Neural crest cell (in vitro differentiated cells): ENCODE measurements around the gene RBM19. TPM values are rescaled to one million over a fixed set of nuclear protein-coding genes. Genes with fewer than 3 reads are reported as not detected.

Experiments used
- DNase-seq: peaks from one replicate; pipeline ENCODE4 v3.0.0; 2021; ENCODE audit warnings: low read depth, mixed read lengths, low spot score
- H3K27ac Mint-ChIP-seq: one replicate; pipeline ENCODE4 v1.8.0; 2021; ENCODE audit warnings: mild to moderate bottlenecking, mixed read lengths; ENCODE audit not compliant: unreplicated experiment
- H3K27me3 Mint-ChIP-seq: 2 replicates; pipeline ENCODE4 v1.8.0; 2021; ENCODE audit warnings: low read depth, mild to moderate bottlenecking, mixed read lengths
- H3K36me3 Mint-ChIP-seq: 2 replicates; pipeline ENCODE4 v1.8.0; 2021; ENCODE audit warnings: low read depth, mild to moderate bottlenecking, mixed read lengths
- H3K4me1 Mint-ChIP-seq: 2 replicates; pipeline ENCODE4 v1.8.0; 2021; ENCODE audit warnings: mixed read lengths
- H3K4me3 Mint-ChIP-seq: one replicate; pipeline ENCODE4 v1.8.0; 2021; ENCODE audit warnings: mild to moderate bottlenecking, mixed read lengths
- H3K9me3 Mint-ChIP-seq: 2 replicates; pipeline ENCODE4 v1.8.0; 2021; ENCODE audit warnings: mixed read lengths
- total RNA-seq: library from RNA; stranded (reverse); gene quantifications from 2 replicates; pipeline ENCODE4 v1.2.1, GENCODE V29; 2021
- TF ChIP-seq, protein P1 (sequence below): fragments of 200-600 bp; sonication (generic); conservative IDR thresholded peaks from 2 replicates; pipeline ENCODE4 v1.5.0; 2021; ENCODE audit warnings: antibody characterized with exemption, mild to moderate bottlenecking

Gene RBM19
- total RNA-seq, 1 donor from 2014 or later = 42.6 TPM

DNA sequence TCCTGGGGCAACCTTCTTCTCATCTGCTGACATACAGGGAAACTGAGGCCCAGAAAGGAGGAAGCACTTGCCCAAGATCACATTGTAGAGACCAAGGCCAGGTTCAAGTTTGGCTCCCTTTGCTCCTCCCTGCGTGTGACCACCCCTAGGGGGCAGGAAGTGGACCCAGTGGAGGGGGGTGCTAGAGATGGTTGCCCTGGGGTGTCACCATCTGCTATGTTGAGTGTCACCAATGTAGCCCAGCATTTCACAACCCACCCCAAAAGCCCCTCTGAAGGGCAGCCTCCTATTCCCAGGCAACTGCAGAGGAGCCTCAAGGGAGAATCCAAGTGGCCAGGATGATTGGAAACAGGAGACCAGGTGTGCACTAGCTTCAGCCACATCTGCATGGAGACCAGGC lies 12.0 kb upstream of the RBM19 start:
- Mint-ChIP-seq H3K9me3 (no peaks in the 10 kb centered on the region), H3K36me3 (no peaks in the 10 kb centered on the region), H3K27ac (no peak overlapping the region), H3K4me1 (no peaks in the 10 kb centered on the region), H3K4me3 (no peak overlapping the region), H3K27me3 (peaks cover 65% of the 10 kb centered on the region)
- TF ChIP-seq, protein P1, sequence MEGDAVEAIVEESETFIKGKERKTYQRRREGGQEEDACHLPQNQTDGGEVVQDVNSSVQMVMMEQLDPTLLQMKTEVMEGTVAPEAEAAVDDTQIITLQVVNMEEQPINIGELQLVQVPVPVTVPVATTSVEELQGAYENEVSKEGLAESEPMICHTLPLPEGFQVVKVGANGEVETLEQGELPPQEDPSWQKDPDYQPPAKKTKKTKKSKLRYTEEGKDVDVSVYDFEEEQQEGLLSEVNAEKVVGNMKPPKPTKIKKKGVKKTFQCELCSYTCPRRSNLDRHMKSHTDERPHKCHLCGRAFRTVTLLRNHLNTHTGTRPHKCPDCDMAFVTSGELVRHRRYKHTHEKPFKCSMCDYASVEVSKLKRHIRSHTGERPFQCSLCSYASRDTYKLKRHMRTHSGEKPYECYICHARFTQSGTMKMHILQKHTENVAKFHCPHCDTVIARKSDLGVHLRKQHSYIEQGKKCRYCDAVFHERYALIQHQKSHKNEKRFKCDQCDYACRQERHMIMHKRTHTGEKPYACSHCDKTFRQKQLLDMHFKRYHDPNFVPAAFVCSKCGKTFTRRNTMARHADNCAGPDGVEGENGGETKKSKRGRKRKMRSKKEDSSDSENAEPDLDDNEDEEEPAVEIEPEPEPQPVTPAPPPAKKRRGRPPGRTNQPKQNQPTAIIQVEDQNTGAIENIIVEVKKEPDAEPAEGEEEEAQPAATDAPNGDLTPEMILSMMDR = no peak
- DNase-seq = no peak

DNA sequence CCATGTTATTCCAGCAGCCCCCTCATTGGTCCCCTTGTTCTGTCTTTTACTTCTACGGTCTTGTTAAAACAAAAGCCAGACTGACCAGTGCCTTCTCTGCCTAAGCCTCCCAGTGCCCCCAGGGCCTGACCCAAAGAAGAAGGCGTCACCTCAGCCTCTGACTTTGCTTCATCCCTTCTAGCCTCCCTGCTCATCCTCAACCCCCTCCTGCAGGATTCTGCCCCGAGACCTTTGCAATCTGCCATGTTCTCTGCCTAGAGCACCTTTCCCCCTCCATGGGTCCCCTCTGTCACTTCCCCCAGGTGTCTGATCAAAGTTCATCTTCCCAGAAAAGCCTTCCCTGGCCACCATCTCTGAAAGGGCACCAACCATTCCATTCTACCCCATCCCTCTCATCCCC lies 7.9 kb upstream of the RBM19 start:
- TF ChIP-seq, protein P1 = no peak
- H3K4me3 Mint-ChIP-seq = no peak overlapping the region
- peaks cover 84% of the 10 kb centered on the region for H3K27me3 Mint-ChIP-seq
- H3K27ac Mint-ChIP-seq = no peak overlapping the region
- no peaks in the 10 kb centered on the region for H3K4me1 Mint-ChIP-seq
- no peaks in the 10 kb centered on the region for H3K36me3 Mint-ChIP-seq
- H3K9me3 Mint-ChIP-seq = no peaks in the 10 kb centered on the region
- DNase-seq = no peak

DNA sequence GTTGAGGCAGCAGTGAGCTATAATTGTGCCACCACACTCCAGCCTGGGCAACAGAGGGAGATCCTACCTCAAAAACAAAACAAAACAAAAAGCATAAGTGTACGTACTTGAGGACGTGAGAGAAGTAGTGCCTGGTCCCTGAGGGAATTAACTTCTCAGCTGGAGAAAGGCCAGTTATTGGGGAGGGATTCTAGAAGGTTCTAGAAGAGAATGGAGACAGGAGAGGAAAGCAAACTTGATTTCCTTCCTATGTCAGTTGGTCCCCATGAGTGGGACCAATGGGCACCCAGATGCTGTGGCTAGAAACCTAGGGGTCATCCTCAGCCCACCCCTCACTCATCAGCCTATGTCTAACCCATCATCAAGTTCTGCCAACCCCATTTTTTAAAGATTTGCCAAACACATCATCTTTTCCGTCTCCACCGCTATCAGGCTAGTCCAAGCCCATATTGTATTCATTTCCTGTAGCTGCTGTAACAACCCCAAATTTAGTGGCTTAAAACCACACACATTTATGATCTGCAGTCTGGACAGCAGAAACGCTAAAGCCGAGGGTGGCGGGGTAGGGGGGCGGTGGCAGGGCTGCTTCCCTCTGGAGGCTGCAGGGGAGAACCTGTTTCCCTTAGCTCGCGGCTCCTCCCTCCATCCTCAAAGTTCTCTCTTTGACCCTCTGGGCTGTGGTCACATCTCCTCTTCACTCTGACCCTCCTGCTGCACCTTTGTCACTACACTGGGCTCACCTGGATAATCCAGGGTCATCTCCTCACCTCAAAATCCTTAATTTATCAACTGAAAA lies 7.2 kb upstream of the RBM19 start:
- H3K9me3 Mint-ChIP-seq = no peaks in the 10 kb centered on the region
- no peak for DNase-seq
- H3K27me3 Mint-ChIP-seq = peaks cover 87% of the 10 kb centered on the region
- TF ChIP-seq, protein P1 = no peak
- no peak overlapping the region for H3K4me3 Mint-ChIP-seq
- H3K36me3 Mint-ChIP-seq = no peaks in the 10 kb centered on the region
- no peak overlapping the region for H3K27ac Mint-ChIP-seq
- H3K4me1 Mint-ChIP-seq = no peaks in the 10 kb centered on the region

DNA sequence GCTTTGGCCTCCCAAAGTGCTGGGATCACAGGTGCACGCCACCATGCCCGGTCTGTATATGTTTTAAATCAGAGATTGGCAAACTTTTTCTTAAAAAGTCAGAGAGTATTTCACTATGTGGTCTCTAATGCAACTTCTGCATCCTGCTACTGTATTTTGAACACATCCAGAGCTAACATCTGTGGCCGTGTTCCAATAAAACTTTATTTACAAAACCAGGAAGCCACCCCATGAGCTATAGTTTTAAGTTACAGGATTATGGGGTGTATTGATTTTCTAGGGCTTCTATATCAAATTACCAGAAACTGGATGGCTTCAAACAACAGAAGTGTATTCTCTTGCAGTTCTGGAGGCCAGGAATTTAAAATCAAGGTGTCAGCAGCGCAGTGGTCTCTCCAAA lies 5.3 kb upstream of the RBM19 start:
- Mint-ChIP-seq H3K27me3 (peaks cover 85% of the 10 kb centered on the region), H3K4me1 (peaks cover 4% of the 10 kb centered on the region), H3K9me3 (no peaks in the 10 kb centered on the region), H3K27ac (no peak overlapping the region), H3K4me3 (no peak overlapping the region), H3K36me3 (no peaks in the 10 kb centered on the region)
- TF ChIP-seq, protein P1 = no peak
- no peak for DNase-seq

DNA sequence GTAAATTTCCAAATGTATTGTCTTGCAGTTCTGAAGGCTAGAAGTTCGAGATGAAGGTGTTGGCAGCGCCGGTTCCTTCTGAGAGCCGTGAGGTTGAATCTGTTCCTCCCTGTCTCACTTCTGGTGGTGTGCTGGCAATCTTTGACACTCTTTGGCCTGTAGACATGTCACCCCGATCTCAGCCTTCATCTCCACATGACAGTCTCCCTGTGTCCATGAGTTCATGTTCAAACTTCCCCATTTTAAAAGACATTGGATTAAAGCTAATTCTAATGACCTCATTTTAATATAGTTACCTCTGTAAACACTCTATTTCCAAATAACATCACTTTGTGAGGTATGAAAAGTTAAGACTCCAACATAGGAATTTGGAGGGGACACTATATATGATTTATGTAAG lies 4.1 kb upstream of the RBM19 start:
- H3K27me3 Mint-ChIP-seq = peaks cover 77% of the 10 kb centered on the region
- DNase-seq = no peak
- H3K4me1 Mint-ChIP-seq = peaks cover 14% of the 10 kb centered on the region
- no peaks in the 10 kb centered on the region for H3K9me3 Mint-ChIP-seq
- H3K27ac Mint-ChIP-seq = no peak overlapping the region
- no peaks in the 10 kb centered on the region for H3K36me3 Mint-ChIP-seq
- no peak overlapping the region for H3K4me3 Mint-ChIP-seq
- TF ChIP-seq, protein P1 = no peak
